Lower lobe of right lung (tissue), 2 donors: ENCODE data around the gene SYNRG. TPM values are rescaled to one million over a fixed set of nuclear protein-coding genes. Genes with fewer than 3 reads are reported as not detected.

Experiments
- ATAC-seq, 2 donors: fragments of 200-7000 bp; cut with Tn5 transposase; one replicate each; pipeline ENCODE4 v1.9.1; 2020 to 2022; ENCODE audit warnings: mild to moderate bottlenecking in 2 of 2, moderate library complexity in 2 of 2
- DNase-seq: peaks from one replicate; pipeline ENCODE4 v3.0.0-alpha.2; 2020
- H3K27ac ChIP-seq: fragments of 200-600 bp; one replicate; pipeline ENCODE4 v1.8.0; 2022
- H3K27me3 ChIP-seq: fragments of 200-600 bp; one replicate; pipeline ENCODE4 v1.8.0; 2022; ENCODE audit warnings: low read depth
- H3K36me3 ChIP-seq: fragments of 200-600 bp; one replicate; pipeline ENCODE4 v1.8.0; 2022; ENCODE audit warnings: mild to moderate bottlenecking
- H3K4me1 ChIP-seq: fragments of 200-600 bp; one replicate; pipeline ENCODE4 v1.8.0; 2022
- H3K4me3 ChIP-seq: fragments of 200-600 bp; one replicate; pipeline ENCODE4 v1.8.0; 2022; ENCODE audit warnings: mild to moderate bottlenecking
- H3K9me3 ChIP-seq: fragments of 200-600 bp; one replicate; pipeline ENCODE4 v1.8.0; 2022
- intact Hi-C: fragments of 100-400 bp; cut with DNase I; formaldehyde crosslinking; loops from one replicate; pipeline ENCODE4 v1.11.0; 2022
- microRNA-seq: library from miRNA; unstranded; fragments of <30 nt; microRNA quantifications from one replicate; pipeline ENCODE4 v1.2.0, GENCODE V29; 2020; ENCODE audit warnings: borderline number of aligned reads
- total RNA-seq: library from RNA; stranded (reverse); fragmentation: NEBNext Ultra II Directional; extraction: Animal tissue kit (Norgen Biotek cat#: 25700); gene quantifications from one replicate; pipeline ENCODE4 v1.2.1, GENCODE V29; 2021
- TF ChIP-seq, protein P1 (sequence below): fragments of 200-600 bp; IDR thresholded peaks from one replicate; pipeline ENCODE4 v1.8.0; 2022; ENCODE audit warnings: antibody characterized with exemption, mild to moderate bottlenecking
- donor health status: DM: no; HTN: yes; CAD: no; lungs with severe emphysema.

The SYNRG gene
- total RNA-seq, 1 donor from 2014 or later, result 39.7 TPM

GRCh38 chr17:37466471-37466870, 142.7 kb downstream of the SYNRG start:
- Histone ChIP-seq H3K4me1 (no peaks in the 10 kb centered on the region), H3K27me3 (no peaks in the 10 kb centered on the region), H3K36me3 (peaks cover 94% of the 10 kb centered on the region), H3K27ac (no peak overlapping the region), H3K9me3 (no peaks in the 10 kb centered on the region), H3K4me3 (no peak overlapping the region)
- intact Hi-C loops, result no loop called here
- TF ChIP-seq, protein P1, sequence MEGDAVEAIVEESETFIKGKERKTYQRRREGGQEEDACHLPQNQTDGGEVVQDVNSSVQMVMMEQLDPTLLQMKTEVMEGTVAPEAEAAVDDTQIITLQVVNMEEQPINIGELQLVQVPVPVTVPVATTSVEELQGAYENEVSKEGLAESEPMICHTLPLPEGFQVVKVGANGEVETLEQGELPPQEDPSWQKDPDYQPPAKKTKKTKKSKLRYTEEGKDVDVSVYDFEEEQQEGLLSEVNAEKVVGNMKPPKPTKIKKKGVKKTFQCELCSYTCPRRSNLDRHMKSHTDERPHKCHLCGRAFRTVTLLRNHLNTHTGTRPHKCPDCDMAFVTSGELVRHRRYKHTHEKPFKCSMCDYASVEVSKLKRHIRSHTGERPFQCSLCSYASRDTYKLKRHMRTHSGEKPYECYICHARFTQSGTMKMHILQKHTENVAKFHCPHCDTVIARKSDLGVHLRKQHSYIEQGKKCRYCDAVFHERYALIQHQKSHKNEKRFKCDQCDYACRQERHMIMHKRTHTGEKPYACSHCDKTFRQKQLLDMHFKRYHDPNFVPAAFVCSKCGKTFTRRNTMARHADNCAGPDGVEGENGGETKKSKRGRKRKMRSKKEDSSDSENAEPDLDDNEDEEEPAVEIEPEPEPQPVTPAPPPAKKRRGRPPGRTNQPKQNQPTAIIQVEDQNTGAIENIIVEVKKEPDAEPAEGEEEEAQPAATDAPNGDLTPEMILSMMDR, result no peak
- DNase-seq (no peak), ATAC-seq (no peak)

DNA sequence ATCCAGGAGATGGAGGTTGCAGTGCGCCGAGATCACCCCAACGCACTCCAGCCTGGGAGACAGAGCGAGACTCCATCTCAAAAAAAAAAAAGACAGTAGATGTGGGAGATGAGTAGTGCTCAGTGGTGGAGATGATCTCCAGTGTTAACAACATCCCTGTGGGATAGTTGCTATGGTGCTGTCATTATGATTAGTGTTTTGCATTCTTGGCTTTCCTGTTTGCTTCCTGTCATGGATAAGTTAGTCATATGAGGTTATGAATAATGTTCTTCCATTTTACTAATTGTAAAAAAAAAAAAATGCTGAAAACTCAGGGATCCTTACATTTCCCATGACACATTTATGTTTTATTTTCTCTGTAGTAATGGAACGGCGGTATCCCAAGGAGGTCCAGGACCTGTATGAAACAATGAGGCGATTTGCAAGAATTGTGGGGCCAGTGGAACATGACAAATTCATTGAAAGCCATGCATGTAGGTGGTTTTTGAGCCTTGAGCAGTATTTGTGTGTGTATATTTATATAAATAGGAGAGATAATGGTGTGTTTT, 144.1 kb downstream of the SYNRG start:
- ATAC-seq, result no peak
- no peak overlapping the region for H3K4me3 ChIP-seq
- no peak for DNase-seq
- no peaks in the 10 kb centered on the region for H3K9me3 ChIP-seq
- no peak overlapping the region for H3K27ac ChIP-seq
- TF ChIP-seq, protein P1, result no peak
- H3K36me3 ChIP-seq, result peaks cover 94% of the 10 kb centered on the region
- intact Hi-C loops, result no loop called here
- H3K27me3 ChIP-seq, result no peaks in the 10 kb centered on the region
- H3K4me1 ChIP-seq, result no peaks in the 10 kb centered on the region

Small RNAs within 50 kb of the gene (microRNA-seq; reads per million reads assigned to microRNA genes)
- gene MIR378J, result not detected

Other genes starting within 250 kb of the SYNRG start
- not detected for gene C17orf78, start 233.4 kb downstream of the SYNRG start, total RNA-seq
- gene ACACA, start 202.6 kb downstream of the SYNRG start, total RNA-seq, result 132 TPM
- gene TADA2A, start 202.5 kb downstream of the SYNRG start, total RNA-seq, result 20.5 TPM
- 7.7 TPM for gene DUSP14, start 119.5 kb downstream of the SYNRG start, total RNA-seq
- 20.3 TPM for gene DDX52, start 34.0 kb upstream of the SYNRG start, total RNA-seq
- gene HNF1B, start 135.6 kb upstream of the SYNRG start, total RNA-seq, result 15.2 TPM